HG03280 (cell line): ENCODE measurements around the gene GBF1.

Experiments used
- ATAC-seq: cut with Tn5 transposase; IDR thresholded peaks from one replicate; pipeline ENCODE4 v1.9.1; 2021; ENCODE audit warnings: mild to moderate bottlenecking, moderate library complexity; ENCODE audit not compliant: unreplicated experiment

The GBF1 gene

DNA sequence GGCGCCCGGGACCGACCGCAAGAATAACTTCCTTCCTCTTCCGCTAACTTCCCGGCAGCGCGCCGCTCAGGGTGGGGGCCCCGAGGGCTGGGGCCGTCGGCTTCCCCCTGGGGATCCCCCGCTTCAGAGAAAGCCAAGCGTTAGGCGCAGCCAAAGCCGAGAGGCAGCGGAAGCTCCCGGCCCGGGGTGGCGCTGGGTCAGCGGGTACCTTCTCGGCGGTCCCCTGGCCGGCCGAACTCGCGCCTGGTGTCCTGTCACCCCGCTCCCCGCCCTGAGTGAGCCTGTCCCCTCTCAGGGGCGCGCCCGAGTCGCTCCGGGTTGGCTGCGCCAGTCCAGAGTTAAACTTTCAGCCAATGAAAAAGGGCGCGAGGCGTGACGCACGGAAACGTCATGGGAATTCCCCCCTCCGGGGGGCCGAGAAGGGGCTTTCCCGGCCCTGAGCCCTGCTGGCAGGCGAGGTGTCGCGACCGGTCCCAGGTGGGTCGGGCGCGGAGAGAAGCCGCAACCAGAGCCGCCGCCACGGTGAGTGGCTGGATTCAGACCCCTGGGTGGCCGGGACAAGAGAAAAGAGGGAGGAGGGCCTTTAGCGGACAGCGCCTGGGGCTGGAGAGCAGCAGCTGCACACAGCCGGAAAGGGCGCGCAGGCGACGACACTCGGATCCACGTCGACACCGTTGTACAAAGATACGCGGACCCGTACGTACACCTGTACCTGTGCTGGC, 148.9 kb downstream of the GBF1 start:
- peak; percentile 79 for ATAC-seq

DNA sequence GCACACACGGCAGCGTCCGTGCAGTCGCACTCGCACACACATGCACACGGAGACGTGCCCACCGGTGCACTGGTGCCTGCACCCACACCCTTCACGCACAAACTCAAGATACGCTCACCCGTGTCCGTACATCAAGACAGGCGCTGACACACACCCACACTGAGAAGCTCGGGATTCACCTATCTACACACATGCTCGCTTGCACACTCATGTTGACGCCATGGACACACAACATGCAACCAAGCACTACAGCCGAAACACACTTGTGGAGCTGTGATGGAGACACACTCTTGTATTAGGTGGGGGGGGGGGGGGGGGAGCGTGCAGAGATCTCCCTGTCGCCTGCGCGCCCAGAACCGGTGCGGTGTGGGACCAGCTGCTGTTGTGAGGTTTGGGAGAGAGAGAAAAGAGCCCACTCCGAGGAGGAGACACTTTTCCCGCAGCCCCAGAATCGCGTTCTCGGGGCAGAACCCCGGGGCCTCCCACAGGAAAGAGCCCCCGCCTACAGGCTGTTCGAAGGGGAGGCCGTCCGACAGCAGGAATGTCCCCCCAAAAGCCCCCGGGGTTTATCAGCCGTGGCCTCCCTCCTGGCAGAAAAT, 149.6 kb downstream of the GBF1 start:
- ATAC-seq = peak; percentile 0

DNA sequence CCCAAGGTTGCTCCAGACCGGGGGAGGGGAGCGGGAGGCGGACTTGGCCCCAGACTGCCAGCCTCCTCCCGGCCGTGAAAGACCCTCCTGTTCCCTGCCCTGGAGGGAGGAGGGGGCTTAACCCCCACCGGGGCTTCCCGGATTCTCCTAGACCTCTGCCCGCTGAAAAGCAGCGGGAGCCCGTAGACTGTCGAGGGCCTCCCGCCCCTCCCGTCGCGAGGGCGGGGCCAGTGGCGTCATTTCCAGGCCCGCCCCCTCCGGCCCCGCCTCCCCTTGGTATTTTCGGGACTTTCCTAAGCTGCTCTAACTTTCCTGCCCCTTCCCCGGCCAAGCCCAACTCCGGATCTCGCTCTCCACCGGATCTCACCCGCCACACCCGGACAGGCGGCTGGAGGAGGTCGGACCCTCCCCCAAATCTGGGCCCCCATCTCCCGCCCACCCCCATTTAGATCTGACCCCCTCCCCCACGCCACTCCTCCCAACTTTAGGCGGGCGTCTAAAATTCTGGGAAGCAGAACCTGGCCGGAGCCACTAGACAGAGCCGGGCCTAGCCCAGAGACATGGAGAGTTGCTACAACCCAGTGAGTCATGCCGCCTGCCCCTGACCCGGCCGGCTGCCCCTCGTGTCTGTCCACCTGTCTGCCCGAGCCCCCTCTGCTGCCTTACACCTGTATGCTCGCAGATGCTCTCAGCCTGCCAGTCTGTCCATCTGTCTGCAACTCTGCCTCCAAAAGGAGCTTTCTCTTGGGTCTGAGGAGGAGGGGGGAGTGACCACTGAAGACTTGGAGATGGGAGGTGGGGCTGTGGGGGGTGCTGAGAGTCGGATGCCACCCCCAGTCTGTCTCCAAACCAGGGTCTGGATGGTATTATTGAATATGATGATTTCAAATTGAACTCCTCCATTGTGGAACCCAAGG, 150.3 kb downstream of the GBF1 start, which contains the start of gene NFKB2:
NFKB2 (plus strand) TSS at position 306 of the 917 bp plus-strand sequence; CDS start at position 561, 255 bp downstream.
- ATAC-seq = peak; percentile 25

DNA sequence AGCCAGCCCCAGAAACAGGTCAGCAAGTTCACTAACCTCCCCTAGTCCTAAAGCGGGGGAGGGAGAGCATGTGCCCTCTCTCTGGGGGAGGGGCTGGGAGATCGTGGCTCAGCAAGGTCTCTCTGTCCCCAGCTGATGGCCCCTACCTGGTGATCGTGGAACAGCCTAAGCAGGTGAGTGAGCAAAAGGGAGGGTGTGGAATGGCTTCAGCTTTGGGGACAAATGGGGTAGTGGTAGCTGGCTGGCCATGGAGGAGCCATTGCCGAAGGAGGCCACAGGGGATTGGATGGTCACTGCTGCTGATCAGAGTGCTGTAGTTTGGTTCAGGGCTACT, 151.0 kb downstream of the GBF1 start:
- no peak for ATAC-seq

DNA sequence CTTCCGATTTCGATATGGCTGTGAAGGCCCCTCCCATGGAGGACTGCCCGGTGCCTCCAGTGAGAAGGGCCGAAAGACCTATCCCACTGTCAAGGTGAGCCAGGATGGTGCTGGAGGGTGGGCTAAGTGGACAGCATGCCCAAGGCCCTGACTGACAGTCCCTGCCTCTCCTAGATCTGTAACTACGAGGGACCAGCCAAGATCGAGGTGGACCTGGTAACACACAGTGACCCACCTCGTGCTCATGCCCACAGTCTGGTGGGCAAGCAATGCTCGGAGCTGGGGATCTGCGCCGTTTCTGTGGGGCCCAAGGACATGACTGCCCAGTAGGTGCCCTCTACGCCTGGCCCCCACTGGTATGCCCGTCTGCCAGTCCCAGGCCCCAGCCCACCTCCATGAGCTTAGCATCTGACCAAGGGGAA, 151.4 kb downstream of the GBF1 start:
- ATAC-seq = no peak

DNA sequence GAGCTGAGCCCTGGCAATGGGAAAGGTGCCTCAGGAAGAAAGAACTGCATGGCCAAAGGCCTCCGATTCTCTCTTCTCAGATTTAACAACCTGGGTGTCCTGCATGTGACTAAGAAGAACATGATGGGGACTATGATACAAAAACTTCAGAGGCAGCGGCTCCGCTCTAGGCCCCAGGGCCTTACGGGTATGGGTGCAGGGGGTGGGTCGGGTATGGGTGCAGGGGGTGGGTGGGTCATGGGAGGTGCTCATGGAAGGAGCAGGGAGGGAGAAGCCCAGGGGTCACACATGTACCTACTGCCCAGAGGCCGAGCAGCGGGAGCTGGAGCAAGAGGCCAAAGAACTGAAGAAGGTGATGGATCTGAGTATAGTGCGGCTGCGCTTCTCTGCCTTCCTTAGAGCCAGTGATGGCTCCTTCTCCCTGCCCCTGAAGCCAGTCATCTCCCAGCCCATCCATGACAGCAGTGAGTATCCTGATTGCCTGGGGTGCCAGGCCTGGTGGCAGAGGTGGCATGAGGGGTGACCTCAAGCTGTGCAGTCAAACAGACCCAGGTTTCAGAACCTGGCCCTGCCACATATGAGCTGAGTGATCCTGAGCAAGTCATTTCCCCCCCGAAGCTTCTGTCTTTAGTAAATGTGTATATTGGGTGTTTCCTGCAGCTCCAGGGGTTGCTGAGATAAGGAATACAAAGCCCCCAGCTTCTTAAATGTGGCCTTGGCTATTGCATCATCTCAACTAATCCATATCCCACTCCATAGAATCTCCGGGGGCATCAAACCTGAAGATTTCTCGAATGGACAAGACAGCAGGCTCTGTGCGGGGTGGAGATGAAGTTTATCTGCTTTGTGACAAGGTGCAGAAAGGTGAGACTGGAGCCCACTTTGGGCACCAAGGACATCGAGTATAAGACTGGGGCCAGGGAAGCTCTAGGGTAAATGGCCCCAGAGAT, 152.2 kb downstream of the GBF1 start:
- ATAC-seq = no peak

DNA sequence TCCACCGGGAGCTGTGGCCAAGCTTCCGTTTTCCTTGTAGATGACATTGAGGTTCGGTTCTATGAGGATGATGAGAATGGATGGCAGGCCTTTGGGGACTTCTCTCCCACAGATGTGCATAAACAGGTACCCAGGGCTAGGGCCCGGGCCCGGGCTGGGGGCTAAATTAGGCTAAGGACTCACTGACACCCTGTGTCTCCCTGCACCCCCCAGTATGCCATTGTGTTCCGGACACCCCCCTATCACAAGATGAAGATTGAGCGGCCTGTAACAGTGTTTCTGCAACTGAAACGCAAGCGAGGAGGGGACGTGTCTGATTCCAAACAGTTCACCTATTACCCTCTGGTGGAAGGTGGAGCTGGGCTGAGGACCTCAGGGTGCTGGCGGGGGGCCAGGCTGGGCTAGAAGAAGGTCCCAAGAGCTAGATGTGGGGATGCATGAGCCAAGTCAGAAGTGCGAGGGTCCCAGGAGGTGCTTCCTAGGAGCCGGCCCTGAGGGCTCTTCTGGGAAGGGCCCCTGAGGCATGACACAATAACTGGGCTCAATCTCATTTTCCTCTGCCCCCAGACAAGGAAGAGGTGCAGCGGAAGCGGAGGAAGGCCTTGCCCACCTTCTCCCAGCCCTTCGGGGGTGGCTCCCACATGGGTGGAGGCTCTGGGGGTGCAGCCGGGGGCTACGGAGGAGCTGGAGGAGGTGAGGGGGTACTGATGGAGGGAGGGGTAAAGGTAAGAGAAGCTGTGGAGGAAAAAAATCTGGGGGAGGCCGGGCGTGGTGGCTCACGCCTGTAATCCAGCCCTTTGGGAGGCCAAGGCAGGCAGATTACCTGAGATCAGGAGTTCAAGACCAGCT, 153.1 kb downstream of the GBF1 start:
- ATAC-seq = no peak

DNA sequence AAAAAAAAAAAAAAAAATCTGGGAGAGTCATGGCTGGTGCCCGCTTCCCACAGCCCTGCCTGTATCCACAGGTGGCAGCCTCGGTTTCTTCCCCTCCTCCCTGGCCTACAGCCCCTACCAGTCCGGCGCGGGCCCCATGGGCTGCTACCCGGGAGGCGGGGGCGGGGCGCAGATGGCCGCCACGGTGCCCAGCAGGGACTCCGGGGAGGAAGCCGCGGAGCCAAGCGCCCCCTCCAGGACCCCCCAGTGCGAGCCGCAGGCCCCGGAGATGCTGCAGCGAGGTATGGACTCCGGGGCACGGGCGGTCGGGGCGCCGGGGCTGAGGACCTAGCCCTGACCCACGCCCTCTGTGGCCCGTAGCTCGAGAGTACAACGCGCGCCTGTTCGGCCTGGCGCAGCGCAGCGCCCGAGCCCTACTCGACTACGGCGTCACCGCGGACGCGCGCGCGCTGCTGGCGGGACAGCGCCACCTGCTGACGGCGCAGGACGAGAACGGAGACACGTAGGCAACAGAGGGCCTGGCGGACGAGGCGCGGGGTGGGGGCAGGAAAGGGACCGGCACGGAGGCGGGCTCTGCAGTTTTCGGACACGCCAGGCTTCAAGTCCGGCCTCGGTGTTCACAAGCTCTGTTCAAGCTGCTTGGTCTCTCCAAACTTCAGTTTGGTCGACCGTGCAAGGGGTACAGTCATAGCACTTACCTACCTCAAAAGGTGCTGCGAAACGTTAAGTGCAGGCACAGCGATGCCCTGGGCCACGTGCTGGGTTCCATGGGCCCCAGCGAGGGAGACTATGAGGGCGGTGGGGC, 154.1 kb downstream of the GBF1 start:
- peak; percentile 43 for ATAC-seq

DNA sequence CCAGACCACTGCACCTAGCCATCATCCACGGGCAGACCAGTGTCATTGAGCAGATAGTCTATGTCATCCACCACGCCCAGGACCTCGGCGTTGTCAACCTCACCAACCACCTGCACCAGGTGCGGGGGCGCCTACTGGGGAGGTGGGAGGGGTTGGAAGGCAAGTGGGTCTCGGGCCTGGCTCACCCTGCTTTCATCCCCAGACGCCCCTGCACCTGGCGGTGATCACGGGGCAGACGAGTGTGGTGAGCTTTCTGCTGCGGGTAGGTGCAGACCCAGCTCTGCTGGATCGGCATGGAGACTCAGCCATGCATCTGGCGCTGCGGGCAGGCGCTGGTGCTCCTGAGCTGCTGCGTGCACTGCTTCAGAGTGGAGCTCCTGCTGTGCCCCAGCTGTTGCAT, 154.7 kb downstream of the GBF1 start:
- ATAC-seq = no peak

DNA sequence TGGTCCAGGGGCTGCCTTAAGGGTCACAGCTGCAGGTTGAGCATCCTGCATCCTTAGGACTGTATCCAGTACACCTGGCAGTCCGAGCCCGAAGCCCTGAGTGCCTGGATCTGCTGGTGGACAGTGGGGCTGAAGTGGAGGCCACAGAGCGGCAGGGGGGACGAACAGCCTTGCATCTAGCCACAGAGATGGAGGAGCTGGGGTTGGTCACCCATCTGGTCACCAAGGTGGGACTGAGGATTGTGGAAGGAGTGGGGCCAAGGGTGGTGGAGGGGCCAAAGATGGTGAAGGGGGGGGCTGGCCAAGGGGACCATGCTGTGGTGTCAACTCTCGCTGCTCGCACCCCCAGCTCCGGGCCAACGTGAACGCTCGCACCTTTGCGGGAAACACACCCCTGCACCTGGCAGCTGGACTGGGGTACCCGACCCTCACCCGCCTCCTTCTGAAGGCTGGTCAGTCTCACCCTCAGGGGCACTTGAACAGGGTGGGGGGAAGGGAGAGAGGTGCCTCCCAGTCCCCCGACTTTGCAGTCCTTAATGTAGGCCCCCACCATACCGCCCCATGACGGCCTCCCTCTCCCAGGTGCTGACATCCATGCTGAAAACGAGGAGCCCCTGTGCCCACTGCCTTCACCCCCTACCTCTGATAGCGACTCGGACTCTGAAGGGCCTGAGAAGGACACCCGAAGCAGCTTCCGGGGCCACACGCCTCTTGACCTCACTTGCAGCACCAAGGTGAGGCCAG, 155.4 kb downstream of the GBF1 start:
- no peak for ATAC-seq

DNA sequence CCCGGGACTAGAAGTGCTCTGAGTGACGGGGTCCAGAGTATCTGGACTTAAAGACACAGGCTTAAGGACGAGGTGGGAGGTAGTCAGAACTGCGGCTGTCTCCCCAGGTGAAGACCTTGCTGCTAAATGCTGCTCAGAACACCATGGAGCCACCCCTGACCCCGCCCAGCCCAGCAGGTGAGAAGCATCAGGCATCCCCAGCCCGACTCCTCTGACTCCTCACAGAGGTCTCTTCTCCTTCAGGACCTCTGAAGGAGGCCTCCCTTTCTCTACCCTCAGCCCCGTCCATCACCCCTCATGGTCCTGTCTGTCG, 156.0 kb downstream of the GBF1 start:
- ATAC-seq = no peak

DNA sequence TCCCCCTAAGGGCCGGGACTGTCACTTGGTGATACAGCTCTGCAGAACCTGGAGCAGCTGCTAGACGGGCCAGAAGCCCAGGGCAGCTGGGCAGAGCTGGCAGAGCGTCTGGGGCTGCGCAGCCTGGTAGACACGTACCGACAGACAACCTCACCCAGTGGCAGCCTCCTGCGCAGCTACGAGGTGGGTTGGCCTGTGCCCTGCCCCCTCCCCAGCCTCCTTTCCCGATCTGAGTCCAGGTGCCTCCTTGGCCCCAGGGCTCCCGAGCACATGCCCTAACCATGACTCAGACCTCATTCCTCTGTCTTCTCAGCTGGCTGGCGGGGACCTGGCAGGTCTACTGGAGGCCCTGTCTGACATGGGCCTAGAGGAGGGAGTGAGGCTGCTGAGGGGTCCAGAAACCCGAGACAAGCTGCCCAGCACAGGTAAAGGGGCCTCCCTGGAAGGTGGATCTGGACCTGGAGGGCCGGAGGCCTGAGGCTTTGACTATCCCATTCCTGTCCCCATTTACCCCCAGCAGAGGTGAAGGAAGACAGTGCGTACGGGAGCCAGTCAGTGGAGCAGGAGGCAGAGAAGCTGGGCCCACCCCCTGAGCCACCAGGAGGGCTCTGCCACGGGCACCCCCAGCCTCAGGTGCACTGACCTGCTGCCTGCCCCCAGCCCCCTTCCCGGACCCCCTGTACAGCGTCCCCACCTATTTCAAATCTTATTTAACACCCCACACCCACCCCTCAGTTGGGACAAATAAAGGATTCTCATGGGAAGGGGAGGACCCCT, 156.6 kb downstream of the GBF1 start:
- no peak for ATAC-seq

DNA sequence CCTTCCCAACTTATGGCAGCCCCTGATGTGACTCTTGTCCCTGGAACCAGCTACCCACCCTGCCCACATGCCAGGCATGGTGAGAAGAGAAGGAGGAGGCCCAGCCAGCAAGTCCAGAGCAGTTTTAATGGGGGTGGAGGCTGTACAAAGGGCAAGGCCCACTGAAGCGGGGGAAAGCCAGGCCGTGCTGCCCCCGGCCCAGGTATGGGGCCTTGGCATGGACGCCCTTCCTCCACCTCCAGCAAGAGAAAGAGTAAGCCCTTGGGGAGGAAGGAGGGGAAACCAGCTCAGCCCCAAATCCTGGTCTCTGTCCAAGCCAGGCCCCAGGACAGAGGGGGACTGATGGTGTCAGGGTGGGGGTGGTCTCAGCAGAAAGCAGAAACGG, 157.2 kb downstream of the GBF1 start:
- ATAC-seq = no peak

DNA sequence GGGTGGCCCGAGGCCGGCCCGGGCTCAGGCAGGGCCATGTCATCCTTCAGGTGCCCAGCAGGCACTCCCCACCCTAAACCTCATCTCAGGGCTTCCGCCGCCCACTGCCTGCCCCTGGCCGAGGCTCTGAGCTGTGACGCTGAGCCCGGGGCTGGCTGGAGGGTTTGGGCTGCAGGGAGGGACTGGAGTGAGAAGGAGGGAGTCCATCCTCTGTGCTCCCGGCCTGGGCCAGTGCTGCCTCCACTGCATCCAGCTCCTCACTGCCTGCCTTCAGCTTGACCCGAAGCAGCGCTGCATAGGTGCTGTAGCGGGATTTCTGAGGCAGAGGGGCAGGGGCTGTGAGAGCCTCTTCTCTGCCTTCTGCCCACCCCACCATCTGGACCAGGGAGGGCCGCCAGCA, 157.8 kb downstream of the GBF1 start:
- no peak for ATAC-seq

DNA sequence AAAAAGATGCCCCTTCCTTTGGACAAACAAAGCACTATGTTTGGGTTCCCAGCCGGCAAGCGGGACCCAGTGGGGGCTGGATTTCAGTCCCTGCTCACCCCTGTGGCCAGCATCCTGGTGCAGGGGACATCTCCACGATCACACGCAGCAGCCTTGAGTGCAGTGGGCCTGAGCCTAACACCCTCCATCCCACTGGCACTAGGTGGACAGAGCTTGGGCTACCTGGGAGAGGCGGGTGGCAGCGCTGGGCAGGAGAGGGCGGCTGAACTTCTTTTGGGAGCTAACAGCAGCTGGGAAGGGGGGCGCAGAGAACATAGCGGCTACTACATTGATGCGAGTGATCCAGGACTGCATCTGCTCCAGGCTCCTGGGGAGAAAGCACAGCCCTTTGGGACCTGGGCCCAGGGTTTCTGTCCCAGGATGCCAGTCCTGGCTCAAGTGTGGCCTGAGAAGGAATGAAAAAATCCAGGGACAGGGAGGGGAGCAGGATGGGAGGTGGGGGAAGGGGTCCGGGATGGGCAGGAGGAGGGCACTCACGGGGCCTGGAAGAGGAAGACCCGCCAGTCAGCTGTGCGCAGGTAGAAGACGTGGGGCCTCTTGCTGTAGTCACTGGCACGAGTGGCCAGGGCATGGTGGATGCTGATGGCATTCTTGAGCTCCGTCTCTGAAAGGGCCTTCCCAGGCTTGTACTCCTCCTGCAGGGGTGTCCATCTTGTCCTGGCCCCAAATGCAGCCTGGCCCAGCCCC, 159.2 kb downstream of the GBF1 start:
- ATAC-seq = no peak

DNA sequence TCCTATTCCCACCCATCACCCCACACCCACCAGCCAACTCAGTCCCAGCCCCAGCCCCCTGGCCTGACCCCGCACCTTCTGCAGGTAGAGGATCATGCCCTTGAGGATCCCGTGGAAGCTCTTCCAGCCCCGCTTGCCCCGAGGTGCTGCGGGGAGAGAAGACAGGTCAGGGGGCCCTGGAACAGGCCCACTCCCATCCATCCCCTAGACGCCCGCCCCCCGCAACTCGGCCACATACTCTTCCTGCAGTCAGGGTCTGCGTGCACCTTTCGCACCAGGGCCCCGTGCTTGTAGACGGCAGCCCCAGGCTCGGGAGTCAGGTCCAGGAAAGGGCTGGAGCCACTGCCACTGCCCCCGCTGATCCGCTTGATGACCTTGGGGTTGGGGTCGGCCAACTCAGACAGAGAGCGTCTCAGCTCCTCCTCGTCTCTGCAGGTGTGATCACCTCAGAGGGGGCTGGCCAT, 159.8 kb downstream of the GBF1 start:
- ATAC-seq = no peak

DNA sequence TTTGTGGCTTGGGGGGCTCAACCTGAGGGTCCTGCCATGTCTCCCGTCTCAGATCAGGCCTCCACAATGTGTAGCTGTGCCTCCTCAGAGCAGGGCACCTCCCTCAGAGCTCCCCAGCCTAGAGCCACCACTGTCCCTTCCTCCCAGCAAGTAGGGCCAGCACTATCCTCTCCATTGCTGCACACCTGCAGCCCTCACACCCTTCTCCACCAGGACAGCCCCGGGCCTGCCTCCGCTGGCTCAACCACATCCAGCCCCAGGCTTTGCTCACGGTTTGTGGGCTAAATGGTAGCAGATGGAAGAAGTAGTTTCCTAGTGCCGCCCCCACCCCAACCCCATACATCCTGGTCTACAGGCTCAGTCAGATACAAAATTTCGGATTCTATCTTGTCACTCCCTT, 160.3 kb downstream of the GBF1 start:
- no peak for ATAC-seq
